Dermis blood vessel endothelial cell (primary cell): ENCODE data around the gene CIRBP. TPM values are rescaled to one million over a fixed set of nuclear protein-coding genes. Genes with fewer than 3 reads are reported as not detected.
A peak's percentile ranks its signal among the peaks of the same experiment; 100 is the strongest.

Experiments
- DNase-seq: peaks from one replicate; pipeline ENCODE4 v3.0.0; 2010
- total RNA-seq: library from RNA; depleted of rRNA; stranded (reverse); fragments of >200 nt; gene quantifications from 2 replicates; pipeline ENCODE4 v1.2.3, GENCODE V29; 2014

CIRBP gene
- total RNA-seq, 1 donor from 2014 or later = 192 TPM

- DNase-seq = no peak
These were observed 12.3 kb upstream of the CIRBP start for GRCh38 chr19:1256646-1257474.

DNA sequence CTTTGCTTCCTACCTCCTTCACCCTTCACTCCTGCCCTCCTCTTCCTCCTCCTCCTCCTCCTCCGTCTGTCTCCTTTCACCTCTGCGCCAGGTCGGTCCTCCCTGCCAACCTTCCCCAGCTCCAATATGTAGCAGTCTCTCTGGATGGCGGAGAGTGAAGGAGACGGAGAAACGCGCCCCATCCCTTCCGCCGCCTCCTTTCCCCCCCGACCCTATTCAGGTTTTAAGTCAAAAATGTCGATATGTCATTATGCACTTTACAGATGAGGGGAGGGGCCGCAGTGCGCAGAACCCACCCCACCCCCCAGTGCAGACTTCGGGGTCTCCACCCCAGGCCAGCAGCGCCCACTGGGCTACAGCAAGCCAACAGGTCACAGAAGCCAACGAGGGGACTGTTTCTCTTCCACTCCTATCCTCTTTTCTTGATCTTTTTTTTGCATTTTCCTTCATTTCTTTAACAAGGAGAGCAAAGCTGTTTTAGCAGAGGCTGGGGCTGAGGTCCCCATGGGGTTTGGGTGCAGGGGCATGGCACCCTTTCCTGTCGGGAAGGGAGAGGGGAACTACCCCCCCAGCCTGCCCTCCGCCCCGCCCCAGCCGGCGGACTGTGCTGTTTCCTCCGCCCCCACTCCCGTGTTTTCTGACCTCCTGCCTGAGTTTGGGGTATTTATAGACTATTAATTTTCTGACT is 11.5 kb upstream of the CIRBP start:
- no peak for DNase-seq

- DNase-seq = no peak
These were observed 11.0 kb upstream of the CIRBP start for GRCh38 chr19:1258163-1258492.

DNA sequence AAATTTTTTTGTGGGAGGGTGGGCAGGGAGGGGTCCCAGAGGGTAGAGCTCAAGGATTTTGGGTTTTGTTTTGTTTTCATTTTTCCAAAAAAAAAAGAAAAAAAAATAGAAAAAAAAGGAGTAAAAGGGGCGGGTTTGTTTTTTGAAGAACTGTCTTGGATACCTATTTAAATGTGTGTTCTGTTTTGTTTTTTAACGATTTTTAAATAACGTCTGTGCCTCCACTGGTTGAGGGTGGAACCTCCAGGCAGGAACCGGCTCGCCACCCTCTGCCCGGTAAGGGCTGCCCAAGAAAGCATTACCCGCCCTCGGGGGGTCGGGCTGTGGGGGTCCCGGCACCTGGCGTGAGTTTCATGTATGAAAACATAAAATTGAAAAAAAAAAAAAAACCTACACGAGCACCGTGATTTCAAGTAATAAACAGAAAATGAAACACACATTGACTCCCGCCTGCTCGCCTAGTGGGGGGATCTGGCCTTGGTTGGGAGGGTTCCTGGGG is 10.4 kb upstream of the CIRBP start:
- DNase-seq = no peak

DNA sequence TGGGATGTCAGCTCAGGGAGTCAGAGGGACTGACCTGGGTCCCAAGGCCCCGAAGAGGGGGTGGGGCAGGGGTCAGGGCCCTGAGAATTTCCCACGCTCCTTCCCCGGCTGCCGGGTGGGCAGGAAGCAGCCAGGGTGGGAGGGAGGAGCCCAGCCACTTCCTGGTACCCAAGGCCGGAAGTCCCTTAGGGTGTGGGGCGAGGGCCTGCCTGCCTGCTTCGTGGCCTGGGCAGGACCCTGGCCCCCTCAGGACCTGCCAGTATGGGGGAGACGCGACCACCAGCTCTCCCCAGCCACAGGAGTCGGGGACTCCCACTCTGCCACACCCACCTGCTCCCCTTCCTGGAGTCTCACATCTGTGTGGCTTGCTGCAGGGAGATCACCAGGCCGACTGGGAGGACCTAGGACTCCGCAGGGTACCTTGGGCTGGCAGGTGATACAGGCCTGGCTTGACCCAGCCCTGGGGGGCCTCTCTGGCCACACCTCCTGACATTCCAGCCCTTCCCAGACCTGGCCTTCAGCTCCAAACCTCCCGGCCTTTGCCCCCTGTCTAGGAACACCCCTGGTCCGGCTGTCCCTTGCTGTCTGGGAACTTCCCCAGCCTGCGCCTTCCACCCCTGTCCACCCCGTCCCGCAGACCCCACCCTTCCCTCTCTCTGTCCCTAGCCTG is 9.8 kb upstream of the CIRBP start:
- DNase-seq = peak; percentile 72

GRCh38 chr19:1259876-1260748 is 9.0 kb upstream of the CIRBP start:
- DNase-seq = no peak

DNA sequence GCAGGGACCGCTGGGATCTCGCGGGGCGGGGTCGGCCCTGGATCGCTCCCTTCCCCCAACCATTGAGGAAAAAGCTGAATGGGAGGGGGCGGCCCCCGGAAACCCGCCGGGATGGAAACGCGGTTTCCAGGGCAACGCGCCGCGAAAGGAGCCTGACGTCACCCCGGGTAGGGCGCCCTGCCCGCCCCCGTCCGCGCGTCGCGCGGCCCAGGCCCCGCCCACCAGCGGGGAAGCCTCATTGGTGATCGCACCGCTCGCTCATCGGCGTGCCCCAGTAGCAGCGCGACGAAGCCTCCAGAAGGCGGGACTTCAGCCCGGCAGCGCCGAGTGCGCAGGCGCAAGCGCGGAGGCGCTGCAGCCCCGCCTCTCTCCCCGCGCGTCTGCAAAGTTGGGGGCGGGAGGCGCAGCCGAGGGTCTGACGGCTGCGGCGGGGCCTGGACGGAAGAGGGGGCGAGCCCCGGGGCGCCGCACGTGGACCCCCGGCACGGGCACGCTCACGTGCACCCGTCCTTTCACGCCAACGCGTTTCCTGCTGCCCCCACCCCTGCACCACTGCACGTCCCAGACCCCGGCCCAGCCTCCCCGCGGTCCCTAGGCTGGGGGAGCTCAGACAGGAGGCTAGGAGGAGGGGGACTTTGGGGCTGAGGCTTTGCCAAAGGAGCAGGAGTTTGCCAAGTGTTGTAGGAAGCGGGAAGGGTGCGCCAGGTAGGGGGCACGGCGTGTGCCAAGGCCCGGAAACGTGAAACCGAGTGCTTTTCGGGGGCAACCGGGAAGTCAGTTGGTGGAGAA is 8.2 kb upstream of the CIRBP start:
- DNase-seq = peak; percentile 98

GRCh38 chr19:1261538-1261797 is 7.7 kb upstream of the CIRBP start:
- no peak for DNase-seq

GRCh38 chr19:1261798-1262622 is 7.1 kb upstream of the CIRBP start:
- no peak for DNase-seq

- no peak for DNase-seq
These were observed 6.5 kb upstream of the CIRBP start for GRCh38 chr19:1262623-1263123.

DNA sequence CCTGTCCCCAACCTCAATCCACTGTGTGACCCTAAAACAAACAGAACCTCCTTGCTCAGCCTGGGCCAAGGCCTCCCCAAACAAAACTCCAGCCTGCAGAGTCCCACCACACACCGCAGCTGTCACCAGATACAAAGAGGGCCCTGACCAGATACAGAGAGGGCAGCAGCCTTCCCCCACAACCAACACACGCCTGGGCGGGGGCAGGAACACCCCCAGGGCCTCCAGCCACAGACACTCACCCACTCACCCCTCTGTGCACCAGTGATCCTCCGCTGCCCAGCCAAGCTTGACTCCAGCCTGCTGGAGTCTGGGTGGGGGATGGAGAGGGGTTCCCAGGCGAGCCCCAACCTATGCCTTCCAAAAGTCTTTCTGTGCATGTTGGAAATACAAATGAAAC is 5.9 kb upstream of the CIRBP start:
- no peak for DNase-seq

GRCh38 chr19:1264801-1265614 is 4.1 kb upstream of the CIRBP start:
- peak; percentile 81 for DNase-seq

DNA sequence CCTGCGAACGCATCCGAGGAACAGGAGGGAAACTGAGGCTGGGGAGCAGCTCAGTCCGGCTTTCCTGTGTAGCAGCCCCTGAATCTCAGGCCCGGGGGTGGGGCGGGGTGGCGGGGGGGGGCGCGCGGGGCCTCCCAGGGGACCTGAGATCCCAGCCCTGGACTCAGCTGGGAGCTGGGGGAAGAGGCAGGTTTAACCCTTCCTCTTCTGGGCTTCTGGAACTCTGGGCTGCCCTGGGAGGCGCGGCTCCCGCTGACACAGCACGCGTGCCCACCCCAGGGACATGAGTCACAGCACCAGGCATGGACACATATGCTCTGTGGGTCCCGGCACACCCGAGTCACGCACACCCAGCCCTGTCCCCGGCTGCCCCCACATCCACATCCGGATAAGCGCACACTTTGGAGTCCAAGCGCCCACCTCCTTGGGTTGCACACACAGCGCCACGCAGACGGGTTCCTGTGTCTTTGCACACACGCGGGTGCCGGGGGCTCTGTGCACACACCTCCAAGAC is 3.5 kb upstream of the CIRBP start:
- peak; percentile 54 for DNase-seq

GRCh38 chr19:1266129-1266915 is 2.8 kb upstream of the CIRBP start:
- DNase-seq = peak; percentile 84

- peak; percentile 76 for DNase-seq
These were observed 2.1 kb upstream of the CIRBP start for GRCh38 chr19:1266916-1267476.

DNA sequence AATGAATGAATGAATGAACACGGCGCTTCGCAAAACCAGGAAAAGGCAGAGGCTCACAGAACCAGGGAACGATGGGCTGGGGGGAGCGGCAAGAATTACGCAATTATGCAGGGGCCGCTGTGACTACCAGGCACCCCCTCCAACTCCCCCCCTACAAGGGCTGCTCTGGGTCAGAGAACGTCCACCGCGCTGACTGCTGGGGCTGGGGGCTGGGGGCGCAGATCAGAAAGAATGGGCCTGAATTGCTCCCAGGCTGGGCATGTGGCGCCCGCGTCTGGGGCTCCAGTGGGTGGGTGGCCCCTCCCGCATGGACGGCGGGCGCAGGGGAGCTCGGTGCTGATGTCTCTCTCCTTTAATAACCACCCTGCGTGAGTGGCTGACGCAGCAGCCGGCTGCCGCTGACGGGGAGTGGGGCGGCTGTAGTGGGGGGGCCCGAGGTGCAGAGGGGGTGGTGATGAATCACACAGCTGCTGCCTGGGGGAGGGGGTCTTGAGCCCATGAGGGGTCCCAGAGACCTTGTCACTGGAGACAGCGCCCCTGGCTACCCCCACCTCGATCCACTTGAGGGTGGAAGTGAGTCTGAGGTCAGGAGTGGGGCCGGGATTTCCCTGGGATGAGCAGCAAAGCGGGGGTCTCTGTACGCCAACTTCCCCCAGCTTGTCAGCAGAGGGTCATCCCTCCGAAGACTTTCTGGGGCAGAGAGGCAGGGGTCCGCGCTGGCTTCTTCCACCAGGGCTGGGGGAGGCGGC is 1.5 kb upstream of the CIRBP start:
- no peak for DNase-seq

GRCh38 chr19:1268226-1269064 is 687 bp upstream of the CIRBP start:
- no peak for DNase-seq
